GM19438 (cell line): ENCODE data around the gene SERPINB6.
"Not testable (repeated sequence)": the region's sequence is repeated elsewhere in the genome, so short reads cannot be mapped to it uniquely, and the experiment has no call there.

Experiments used
- ATAC-seq: cut with Tn5 transposase; IDR thresholded peaks from one replicate; pipeline ENCODE4 v1.9.1; 2021; ENCODE audit warnings: low read depth; ENCODE audit not compliant: unreplicated experiment

Gene SERPINB6

DNA sequence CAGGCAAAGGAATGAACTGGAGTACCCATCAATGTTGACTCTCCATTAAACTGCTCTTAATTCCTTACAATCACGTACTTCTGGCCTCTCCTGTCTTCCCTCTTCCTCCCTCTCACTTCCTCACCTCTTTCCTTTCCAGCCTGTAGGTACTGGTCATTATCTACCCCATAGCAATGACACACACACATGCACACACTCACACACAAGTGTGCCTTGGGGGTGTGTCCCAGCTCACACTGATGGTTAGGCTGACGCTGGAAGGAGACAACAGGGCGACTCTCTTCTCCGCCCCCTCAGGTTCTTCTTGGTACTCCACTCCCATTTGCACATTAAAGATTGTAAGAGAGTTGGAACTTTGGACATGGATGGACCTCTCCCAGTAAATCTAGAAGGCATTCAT is 54.3 kb downstream of the SERPINB6 start:
- ATAC-seq, result no peak

- no peak for ATAC-seq
Observed at GRCh38 chr6:2916158-2916925, 55.0 kb downstream of the SERPINB6 start.

- ATAC-seq, result no peak
Observed at GRCh38 chr6:2915150-2915549, 56.2 kb downstream of the SERPINB6 start.

DNA sequence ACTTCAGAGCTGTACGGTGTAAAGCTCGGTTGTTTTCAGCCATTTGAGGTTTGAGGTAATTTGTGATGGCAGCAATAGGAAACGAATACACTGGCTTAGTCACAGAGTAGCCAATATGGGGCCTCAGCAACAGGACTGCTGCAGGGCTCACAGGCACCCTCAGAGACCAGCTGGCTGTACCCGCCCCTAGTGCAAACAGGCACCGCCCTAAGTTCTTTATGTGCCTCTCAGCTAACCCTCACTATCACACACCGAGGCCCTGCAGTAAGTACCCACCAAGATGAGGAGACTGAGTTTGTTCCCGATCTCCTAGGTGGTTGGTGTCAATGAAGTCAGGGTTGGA is 57.1 kb downstream of the SERPINB6 start:
- ATAC-seq, result no peak

DNA sequence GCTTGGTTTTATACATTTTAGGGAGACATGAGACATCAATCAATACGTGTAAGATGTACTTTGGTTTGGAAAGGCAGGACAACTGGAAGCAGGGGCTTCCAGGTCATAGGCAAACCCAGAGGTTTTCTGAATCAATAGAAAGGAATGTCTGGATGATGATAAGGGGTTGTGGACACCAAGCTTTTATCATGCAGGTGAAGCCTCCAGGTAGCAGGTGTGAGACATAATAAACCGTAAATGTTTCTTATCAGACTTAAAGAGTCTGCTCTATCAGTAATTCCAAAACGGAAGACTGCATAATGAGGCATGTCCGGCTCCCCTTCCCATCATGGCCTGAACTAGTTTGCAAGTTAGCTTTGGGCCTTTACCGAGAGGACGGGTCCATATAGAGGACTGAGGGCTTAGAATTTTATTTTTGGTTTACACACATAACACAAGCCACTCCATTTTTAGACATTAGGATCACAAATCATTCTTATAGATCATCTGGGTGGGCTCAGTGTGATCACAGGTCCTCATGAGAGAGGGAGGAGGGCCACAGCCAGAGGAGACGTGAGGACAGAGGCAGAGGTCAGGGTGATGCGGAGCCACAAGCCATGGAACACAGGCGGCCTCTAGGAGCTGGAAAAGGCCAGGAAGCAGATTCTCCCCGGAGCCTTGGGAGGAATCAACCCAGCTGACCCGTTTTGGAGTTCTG is 57.6 kb downstream of the SERPINB6 start:
- no peak for ATAC-seq

- peak; percentile 65 for ATAC-seq
Observed at GRCh38 chr6:2911171-2911570, 60.2 kb downstream of the SERPINB6 start.

DNA sequence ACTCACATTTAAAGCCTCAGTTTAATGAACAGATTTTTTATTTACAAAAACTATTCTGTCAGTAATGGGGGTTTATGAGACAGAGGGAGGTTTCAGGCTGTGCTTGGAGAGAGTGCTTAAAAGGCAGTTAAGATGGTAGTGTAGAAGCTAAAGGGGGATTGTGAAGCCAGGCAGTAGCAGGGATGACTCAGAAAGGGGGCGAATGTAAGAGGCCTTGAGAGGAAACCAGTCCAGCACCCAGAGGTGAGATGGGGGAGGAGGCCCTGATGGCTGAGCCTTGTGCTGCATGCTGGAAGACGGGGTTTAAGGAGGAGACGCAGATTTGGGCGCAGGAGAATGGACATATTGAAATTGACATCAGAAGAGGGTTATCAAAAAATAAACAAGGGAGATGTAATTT is 61.6 kb downstream of the SERPINB6 start:
- no peak for ATAC-seq

DNA sequence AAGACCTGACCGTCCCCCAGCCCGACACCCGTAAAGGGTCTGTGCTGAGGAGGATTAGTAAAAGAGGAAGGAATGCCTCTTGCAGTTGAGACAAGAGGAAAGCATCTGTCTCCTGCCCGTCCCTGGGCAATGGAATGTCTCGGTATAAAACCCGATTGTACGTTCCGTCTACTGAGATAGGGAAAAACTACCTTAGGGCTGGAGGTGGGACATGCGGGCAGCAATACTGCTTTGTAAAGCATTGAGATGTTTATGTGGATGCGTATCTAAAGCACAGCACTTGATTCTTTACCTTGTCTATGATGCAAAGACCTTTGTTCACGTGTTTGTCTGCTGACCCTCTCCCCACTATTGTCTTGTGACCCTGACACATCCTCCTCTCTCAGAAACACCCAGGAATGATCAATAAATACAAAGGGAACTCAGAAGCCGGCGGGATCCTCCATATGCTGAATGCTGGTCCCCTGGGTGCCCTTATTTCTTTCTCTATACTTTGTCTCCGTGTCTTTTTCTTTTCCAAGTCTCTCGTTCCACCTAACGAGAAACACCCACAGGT is 62.2 kb downstream of the SERPINB6 start:
- ATAC-seq, result not testable (repeated sequence)

DNA sequence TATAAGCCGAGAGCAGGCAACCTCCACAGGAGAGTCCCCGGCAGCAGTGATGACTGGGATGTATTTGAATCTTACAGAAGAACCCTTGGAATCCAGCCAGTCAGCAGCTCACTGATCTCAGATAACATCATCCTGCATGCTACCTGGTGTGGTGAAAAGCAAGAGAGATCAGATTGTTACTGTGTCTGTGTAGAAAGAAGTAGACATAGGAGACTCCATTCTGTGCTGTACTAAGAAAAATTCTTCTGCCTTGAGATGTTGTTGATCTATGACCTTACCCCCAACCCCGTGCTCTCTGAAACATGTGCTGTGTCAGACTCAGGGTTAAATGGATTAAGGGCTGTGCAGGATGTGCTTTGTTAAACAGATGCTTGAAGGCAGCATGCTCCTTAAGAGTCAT is 62.9 kb downstream of the SERPINB6 start:
- ATAC-seq, result not testable (repeated sequence)

GRCh38 chr6:2903411-2904185 is 67.8 kb downstream of the SERPINB6 start:
- ATAC-seq, result not testable (repeated sequence)

GRCh38 chr6:2901645-2902502 is 69.5 kb downstream of the SERPINB6 start:
- ATAC-seq, result not testable (repeated sequence)

- no peak for ATAC-seq
Observed at GRCh38 chr6:2900821-2901644, 70.3 kb downstream of the SERPINB6 start.

DNA sequence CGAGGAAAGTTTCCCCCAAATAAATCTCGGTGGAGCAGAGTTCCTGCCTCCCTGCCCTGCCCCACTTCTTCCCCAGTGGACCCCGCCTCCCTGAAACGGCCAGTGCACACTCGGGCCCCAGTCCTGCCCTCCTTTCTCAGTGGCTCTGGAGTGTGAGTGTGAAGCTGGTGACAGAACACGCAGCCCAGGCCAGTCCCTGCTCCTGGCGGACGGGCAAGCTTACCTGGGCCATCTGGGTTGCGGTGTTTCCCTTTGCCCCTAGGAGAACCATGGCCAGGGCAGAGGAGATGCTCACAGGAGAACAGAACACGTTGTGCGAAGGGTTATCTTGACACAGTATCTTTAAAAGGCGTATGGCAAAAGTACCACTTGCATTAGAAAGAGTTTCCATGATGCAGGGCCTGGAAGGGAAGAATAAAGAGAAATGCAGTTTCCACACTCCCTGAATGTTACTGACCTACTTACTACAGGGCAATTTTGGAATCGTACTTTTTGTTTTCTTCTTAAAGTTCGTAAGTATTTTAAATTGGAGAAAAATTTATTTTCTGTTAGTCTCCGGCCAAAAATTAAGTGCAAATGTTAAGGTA is 71.1 kb downstream of the SERPINB6 start:
- no peak for ATAC-seq

- ATAC-seq, result no peak
Observed at GRCh38 chr6:2899596-2899995, 71.8 kb downstream of the SERPINB6 start.
